GM12878 (cell line): ENCODE measurements around the gene ZNF445. TPM values are rescaled to one million over a fixed set of nuclear protein-coding genes. Genes with fewer than 3 reads are reported as not detected.
A peak's percentile ranks its signal among the peaks of the same experiment; 100 is the strongest.

Experiments used
- CEBPB ChIP-seq, 2 experiments: fragments of 150-350 bp in 1 of 2; IDR thresholded peaks; 2 replicates each; pipeline ENCODE4 v1.6.1; 2012 to 2014; ENCODE audit warnings: low read depth in 2 of 2, low read length in 2 of 2, borderline replicate concordance in 1 of 2, inconsistent platforms in 1 of 2
- CUX1 ChIP-seq: IDR thresholded peaks from 2 replicates; pipeline ENCODE4 v1.6.1; 2012; ENCODE audit warnings: improper control_type of control experiment, low read depth, low read length; ENCODE audit not compliant: insufficient replicate concordance
- FOXK2 ChIP-seq: fragments of 450-650 bp; IDR thresholded peaks from 2 replicates; pipeline ENCODE4 v1.6.1; 2017; ENCODE audit warnings: mild to moderate bottlenecking, moderate library complexity
- HCFC1 ChIP-seq: fragments of 150-350 bp; IDR thresholded peaks from 2 replicates; pipeline ENCODE4 v1.6.1; 2014; ENCODE audit warnings: low read length
- KDM1A ChIP-seq: fragments of 200-600 bp; sonication (generic); IDR thresholded peaks from 2 replicates; pipeline ENCODE4 v1.6.1; 2016; ENCODE audit warnings: borderline replicate concordance
- MLLT1 ChIP-seq: fragments of 450-650 bp; IDR thresholded peaks from 2 replicates; pipeline ENCODE4 v1.6.1; 2016; ENCODE audit warnings: mild to moderate bottlenecking
- NKRF ChIP-seq: fragments of 450-650 bp; conservative IDR thresholded peaks from 2 replicates; pipeline ENCODE4 v1.6.1; 2017; ENCODE audit warnings: mild to moderate bottlenecking, moderate library complexity
- NR2C1 ChIP-seq: fragments of 450-650 bp; IDR thresholded peaks from 2 replicates; pipeline ENCODE4 v1.6.1; 2017; ENCODE audit warnings: antibody characterized with exemption, mild to moderate bottlenecking, moderate library complexity
- PAX5 ChIP-seq: IDR thresholded peaks from 2 replicates; pipeline ENCODE4 v1.6.1; 2011; ENCODE audit warnings: low read depth, low read length, borderline replicate concordance
- POLR2AphosphoS2 ChIP-seq: IDR thresholded peaks from 2 replicates; pipeline ENCODE4 v1.6.1; 2011; ENCODE audit warnings: low read depth, mild to moderate bottlenecking, low read length, improper control_type of control experiment, moderate library complexity
- RB1 ChIP-seq: fragments of 450-650 bp; formaldehyde crosslinking; IDR thresholded peaks from 2 replicates; pipeline ENCODE4 v1.6.1; 2017; ENCODE audit warnings: mild to moderate bottlenecking, borderline replicate concordance
- RBBP5 ChIP-seq: fragments of 200-600 bp; sonication (generic); conservative IDR thresholded peaks from 2 replicates; pipeline ENCODE4 v1.6.1; 2016
- SMC3 ChIP-seq: IDR thresholded peaks from 2 replicates; pipeline ENCODE4 v1.6.1; 2011; ENCODE audit warnings: low read length, improper control_type of control experiment, borderline replicate concordance
- TAF1 ChIP-seq: IDR thresholded peaks from 2 replicates; pipeline ENCODE4 v1.6.1; 2011; ENCODE audit warnings: mild to moderate bottlenecking, low read depth, low read length, borderline replicate concordance
- polyA plus RNA-seq, 11 experiments: library from polyadenylated mRNA; depleted of rRNA in 4 of 11; unstranded in 6 of 11; stranded (reverse) in 5 of 11; fragments of >200 nt; fragmentation: Nextera tagmentation in 4 of 11; fragmentation: Illumina TruSeq in 1 of 11; extraction: Ambion mirVana in 4 of 11; extraction: Trizol in 1 of 11; gene quantifications; 1 replicate in 1 of 11; 2 replicates in 10 of 11; pipeline versions ENCODE4 v1.2.1 to v1.2.3, GENCODE V29; 2011 to 2016; ENCODE audit warnings: inconsistent platforms in 2 of 11, missing spikeins in 2 of 11, low read depth in 1 of 11
- total RNA-seq, 4 experiments: library from RNA; depleted of rRNA in 3 of 4; stranded (reverse); fragments of >200 nt in 3 of 4; fragmentation: Illumina TruSeq in 1 of 4; extraction: Trizol in 1 of 4; gene quantifications; 2 replicates each; pipeline versions ENCODE4 v1.2.1 to v1.2.3, GENCODE V29; 2013 to 2021
- TF ChIP-seq, protein P1 (sequence below): fragments of 450-650 bp; IDR thresholded peaks from 2 replicates; pipeline ENCODE4 v1.6.1; 2018; ENCODE audit warnings: borderline replicate concordance, mild to moderate bottlenecking; ENCODE audit not compliant: partially characterized antibody

ZNF445 gene
- total and polyA plus RNA-seq, 10 of the 15 experiments (the other 5 are each of a cell fraction or from before 2014, with no cell fraction given) = 0.80 to 14.4 (median 5.6) TPM

GRCh38 chr3:44477312-44478030 is at the start of gene ZNF445 (continued):
- TF ChIP-seq CUX1 (no peak), RB1 (peak; percentile 47; the same call in 1 of the 2 replicates), KDM1A (no peak), PAX5 (peak; percentile 20; the same call in 1 of the 2 replicates), NKRF (no peak), MLLT1 (no peak), SMC3 (0 out of 2 replicates have a peak, but pooled peaks have one; percentile 2), RBBP5 (no peak), HCFC1 (peak; percentile 29; the same call in 1 of the 2 replicates), TAF1 (peak; percentile 61; the same call in 1 of the 2 replicates), CEBPB (IDR thresholded peaks at IDR 0.05; ENCODE audit: borderline replicate concordance in 1 of 2, low read depth in 2 of 2, low read length in 2 of 2) (no peak), NR2C1 (no peak), FOXK2 (no peak), POLR2AphosphoS2 (0 out of 2 replicates have a peak, but pooled peaks have one; percentile 70)
- TF ChIP-seq, protein P1, sequence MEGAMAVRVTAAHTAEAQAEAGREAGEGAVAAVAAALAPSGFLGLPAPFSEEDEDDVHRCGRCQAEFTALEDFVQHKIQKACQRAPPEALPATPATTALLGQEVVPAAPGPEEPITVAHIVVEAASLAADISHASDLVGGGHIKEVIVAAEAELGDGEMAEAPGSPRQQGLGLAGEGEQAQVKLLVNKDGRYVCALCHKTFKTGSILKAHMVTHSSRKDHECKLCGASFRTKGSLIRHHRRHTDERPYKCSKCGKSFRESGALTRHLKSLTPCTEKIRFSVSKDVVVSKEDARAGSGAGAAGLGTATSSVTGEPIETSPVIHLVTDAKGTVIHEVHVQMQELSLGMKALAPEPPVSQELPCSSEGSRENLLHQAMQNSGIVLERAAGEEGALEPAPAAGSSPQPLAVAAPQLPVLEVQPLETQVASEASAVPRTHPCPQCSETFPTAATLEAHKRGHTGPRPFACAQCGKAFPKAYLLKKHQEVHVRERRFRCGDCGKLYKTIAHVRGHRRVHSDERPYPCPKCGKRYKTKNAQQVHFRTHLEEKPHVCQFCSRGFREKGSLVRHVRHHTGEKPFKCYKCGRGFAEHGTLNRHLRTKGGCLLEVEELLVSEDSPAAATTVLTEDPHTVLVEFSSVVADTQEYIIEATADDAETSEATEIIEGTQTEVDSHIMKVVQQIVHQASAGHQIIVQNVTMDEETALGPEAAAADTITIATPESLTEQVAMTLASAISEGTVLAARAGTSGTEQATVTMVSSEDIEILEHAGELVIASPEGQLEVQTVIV = no peak
